ENCODE results near the gene FAM78A. TPM values are rescaled to one million over a fixed set of nuclear protein-coding genes. Genes with fewer than 3 reads are reported as not detected.

The FAM78A gene
- polyA plus RNA-seq, 1 experiment, result 0.40 TPM

DNA sequence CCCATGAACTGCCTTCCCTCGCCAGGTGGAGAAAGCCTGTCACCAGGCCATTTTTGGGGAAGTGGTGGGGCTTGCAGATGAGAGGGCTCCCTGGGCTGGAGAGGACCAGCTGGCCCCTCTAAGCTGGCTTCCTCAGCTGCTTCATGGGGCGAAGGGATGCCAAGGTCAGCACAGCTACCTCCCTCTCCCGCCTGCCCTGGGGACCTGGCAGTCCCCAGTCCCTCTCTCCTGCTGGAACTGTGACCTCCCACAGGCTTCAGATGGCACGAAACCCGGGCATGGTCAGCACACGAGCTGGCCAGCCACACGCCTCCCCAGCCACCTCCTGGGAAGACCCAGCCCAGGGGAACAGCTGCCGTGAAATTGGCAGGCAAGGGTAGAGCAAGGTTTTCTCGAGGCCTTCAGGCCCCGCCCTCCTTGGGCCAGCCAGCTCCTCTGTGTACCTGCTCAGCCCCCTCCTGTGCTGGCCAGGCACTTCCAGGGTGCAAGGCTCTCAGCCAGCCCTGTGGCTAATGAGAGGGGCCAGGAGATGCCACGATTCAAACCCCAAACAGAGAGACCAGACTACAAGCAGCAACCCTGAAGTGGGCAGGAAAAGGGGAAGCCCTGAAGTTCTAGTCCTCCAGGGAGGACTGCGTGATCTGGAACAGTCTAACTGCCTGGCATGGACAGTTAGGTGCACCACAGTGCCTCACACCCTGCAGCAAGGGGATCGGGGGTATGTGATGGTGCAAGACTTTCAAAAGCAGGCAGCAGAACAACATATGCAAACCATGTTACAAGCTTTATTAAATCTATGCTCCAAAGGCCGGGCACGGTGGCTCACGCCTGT, 26.1 kb upstream of the FAM78A start:
- DNase-seq (ENCODE audit: low read depth, low spot score), result no peak
- ChIA-PET CTCF (no interaction called here), POLR2A (no interaction called here)
- Histone ChIP-seq H3K27ac (ENCODE audit: low read depth, low read length) (no peak overlapping the region), H3K4me3 (ENCODE audit: low read depth, low read length) (no peak overlapping the region), H3K9me3 (ENCODE audit: control insufficient read depth, insufficient read depth, low read length) (no peaks in the 10 kb centered on the region; the same call in 1 of the 2 replicates), H3K27me3 (ENCODE audit: control insufficient read depth, insufficient read depth, low read length) (peaks cover 2% of the 10 kb centered on the region)
- TF ChIP-seq, protein P1, sequence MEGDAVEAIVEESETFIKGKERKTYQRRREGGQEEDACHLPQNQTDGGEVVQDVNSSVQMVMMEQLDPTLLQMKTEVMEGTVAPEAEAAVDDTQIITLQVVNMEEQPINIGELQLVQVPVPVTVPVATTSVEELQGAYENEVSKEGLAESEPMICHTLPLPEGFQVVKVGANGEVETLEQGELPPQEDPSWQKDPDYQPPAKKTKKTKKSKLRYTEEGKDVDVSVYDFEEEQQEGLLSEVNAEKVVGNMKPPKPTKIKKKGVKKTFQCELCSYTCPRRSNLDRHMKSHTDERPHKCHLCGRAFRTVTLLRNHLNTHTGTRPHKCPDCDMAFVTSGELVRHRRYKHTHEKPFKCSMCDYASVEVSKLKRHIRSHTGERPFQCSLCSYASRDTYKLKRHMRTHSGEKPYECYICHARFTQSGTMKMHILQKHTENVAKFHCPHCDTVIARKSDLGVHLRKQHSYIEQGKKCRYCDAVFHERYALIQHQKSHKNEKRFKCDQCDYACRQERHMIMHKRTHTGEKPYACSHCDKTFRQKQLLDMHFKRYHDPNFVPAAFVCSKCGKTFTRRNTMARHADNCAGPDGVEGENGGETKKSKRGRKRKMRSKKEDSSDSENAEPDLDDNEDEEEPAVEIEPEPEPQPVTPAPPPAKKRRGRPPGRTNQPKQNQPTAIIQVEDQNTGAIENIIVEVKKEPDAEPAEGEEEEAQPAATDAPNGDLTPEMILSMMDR (IDR thresholded peaks at IDR 0.05; ENCODE audit: low read depth, low read length), result no peak

DNA sequence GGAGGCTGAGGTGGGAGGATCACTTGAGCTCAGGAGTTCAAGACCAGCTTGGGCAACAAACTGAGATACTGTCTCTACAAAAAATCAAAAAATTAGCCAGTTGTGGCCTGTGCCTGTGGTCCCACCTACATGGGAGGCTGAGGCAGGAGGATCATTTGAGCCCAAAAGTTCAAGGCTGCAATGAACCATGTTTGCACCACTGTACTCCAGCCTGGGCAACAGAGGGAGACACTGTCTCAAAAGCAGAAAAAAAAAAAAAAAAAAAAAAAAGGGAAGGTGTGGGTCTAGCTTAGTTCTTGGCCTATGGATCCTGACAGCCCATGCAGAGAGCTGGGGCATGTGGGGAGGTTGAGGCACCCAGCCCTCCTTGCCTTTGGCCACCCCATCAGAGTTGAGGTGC, 24.1 kb upstream of the FAM78A start:
- TF ChIP-seq, protein P1 (IDR thresholded peaks at IDR 0.05; ENCODE audit: low read depth, low read length), result no peak
- peaks cover 7% of the 10 kb centered on the region for H3K27me3 ChIP-seq (ENCODE audit: control insufficient read depth, insufficient read depth, low read length)
- CTCF ChIA-PET, result no interaction called here
- no peaks in the 10 kb centered on the region; the same call in 1 of the 2 replicates for H3K9me3 ChIP-seq (ENCODE audit: control insufficient read depth, insufficient read depth, low read length)
- POLR2A ChIA-PET, result interaction anchor here (0.7 kb wide), 1 partner anchor 98 kb away, joined by 4 read pairs; no protein-coding TSS in a partner anchor
- no peak overlapping the region for H3K27ac ChIP-seq (ENCODE audit: low read depth, low read length)
- DNase-seq (ENCODE audit: low read depth, low spot score), result no peak
- H3K4me3 ChIP-seq (ENCODE audit: low read depth, low read length), result no peak overlapping the region

DNA sequence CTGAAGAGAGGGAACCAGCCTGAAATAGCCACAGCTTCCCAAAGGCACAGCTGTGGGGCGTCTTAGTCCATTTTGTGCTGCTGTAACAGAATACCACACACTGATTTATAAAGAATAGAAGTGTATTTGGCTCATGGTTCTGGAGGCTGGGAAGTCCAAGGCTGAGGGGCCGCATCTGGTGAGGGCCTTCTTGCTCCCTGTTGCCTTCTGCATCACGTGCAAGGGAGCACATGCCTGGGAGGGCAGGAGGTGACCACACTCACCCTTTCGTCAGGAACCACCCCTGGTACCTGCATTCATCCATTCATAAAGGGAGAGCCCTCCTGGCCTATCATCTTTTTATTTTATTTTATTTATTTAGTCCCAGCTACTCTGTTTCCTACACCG, 23.6 kb upstream of the FAM78A start:
- no peak overlapping the region for H3K4me3 ChIP-seq (ENCODE audit: low read depth, low read length)
- CTCF ChIA-PET, result no interaction called here
- DNase-seq (ENCODE audit: low read depth, low spot score), result no peak
- TF ChIP-seq, protein P1 (IDR thresholded peaks at IDR 0.05; ENCODE audit: low read depth, low read length), result no peak
- peaks cover 7% of the 10 kb centered on the region for H3K27me3 ChIP-seq (ENCODE audit: control insufficient read depth, insufficient read depth, low read length)
- POLR2A ChIA-PET, result no interaction called here
- no peaks in the 10 kb centered on the region; the same call in 1 of the 2 replicates for H3K9me3 ChIP-seq (ENCODE audit: control insufficient read depth, insufficient read depth, low read length)
- no peak overlapping the region for H3K27ac ChIP-seq (ENCODE audit: low read depth, low read length)

DNA sequence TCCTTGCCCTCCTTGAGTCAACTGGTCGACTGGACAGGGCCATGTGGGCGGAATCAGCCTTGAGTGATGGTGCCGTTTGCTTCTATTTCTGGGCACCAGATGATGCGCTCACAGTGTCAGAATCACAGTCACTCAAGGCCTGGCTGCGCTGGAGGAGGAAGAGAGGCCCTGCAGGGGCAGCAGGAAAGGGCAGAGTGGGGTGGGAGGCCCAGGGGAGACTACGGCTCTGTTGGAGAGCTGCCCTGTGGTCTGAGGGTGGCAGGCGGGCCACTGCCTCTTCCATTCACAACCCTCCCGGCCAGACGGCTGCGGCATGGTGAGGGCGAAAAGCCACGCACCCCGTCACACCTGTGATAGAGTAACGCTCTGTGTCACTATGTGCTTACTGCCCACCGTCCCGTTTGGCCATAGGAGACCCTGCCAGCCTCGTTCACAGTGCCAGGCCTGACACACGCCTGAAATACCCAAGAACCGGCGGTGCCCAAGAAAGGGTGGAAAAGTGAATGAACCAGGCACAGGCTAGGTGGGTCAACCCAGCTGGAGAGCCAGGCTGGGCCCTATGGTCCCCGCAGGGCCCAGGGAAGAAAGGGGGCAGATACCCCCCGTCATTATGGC, 23.1 kb upstream of the FAM78A start:
- no peak for DNase-seq (ENCODE audit: low read depth, low spot score)
- peaks cover 7% of the 10 kb centered on the region for H3K27me3 ChIP-seq (ENCODE audit: control insufficient read depth, insufficient read depth, low read length)
- no peak overlapping the region for H3K27ac ChIP-seq (ENCODE audit: low read depth, low read length)
- H3K9me3 ChIP-seq (ENCODE audit: control insufficient read depth, insufficient read depth, low read length), result no peaks in the 10 kb centered on the region; the same call in 1 of the 2 replicates
- CTCF ChIA-PET, result no interaction called here
- H3K4me3 ChIP-seq (ENCODE audit: low read depth, low read length), result no peak overlapping the region
- TF ChIP-seq, protein P1 (IDR thresholded peaks at IDR 0.05; ENCODE audit: low read depth, low read length), result no peak
- POLR2A ChIA-PET, result no interaction called here

DNA sequence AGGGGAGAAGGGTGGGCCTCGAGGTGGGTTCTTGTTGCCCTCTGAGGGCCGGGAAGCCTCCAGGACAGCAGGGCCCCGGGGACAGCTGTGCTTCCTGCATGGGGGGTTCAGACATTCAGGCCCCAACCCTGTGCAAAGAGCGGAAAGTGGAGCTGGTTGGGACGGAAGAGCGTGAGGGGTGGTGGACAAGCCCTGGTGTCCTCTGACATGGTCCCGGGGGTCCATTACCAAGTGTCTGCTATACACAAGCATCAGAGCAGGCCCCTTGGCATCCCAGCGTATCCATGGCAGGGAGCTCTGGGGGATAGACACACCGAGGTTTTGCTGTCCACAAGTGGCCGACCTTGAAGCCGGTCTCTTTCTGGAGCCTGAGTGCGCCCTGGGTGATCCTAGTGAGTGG, 22.5 kb upstream of the FAM78A start:
- Histone ChIP-seq H3K27ac (ENCODE audit: low read depth, low read length) (no peak overlapping the region), H3K4me3 (ENCODE audit: low read depth, low read length) (no peak overlapping the region), H3K27me3 (ENCODE audit: control insufficient read depth, insufficient read depth, low read length) (peaks cover 7% of the 10 kb centered on the region), H3K9me3 (ENCODE audit: control insufficient read depth, insufficient read depth, low read length) (no peaks in the 10 kb centered on the region; the same call in 1 of the 2 replicates)
- DNase-seq (ENCODE audit: low read depth, low spot score), result no peak
- TF ChIP-seq, protein P1 (IDR thresholded peaks at IDR 0.05; ENCODE audit: low read depth, low read length), result no peak
- ChIA-PET CTCF (no interaction called here), POLR2A (no interaction called here)

Data from AG04450 (cell line).